Stomach smooth muscle (tissue), 2 donors: ENCODE results near the gene ZMAT5.

Experiments used
- H3K27ac ChIP-seq: one replicate; pipeline ENCODE4 v1.7.0; 2013; ENCODE audit warnings: mild to moderate bottlenecking, low read length, inconsistent platforms
- H3K27me3 ChIP-seq, 2 donors: one replicate each; pipeline ENCODE4 v1.7.0; 2013; ENCODE audit warnings: low read length in 2 of 2; ENCODE audit not compliant: insufficient read depth in 2 of 2, control insufficient read depth in 1 of 2
- H3K36me3 ChIP-seq, 2 donors: one replicate each; pipeline ENCODE4 v1.7.0; 2013; ENCODE audit warnings: low read length in 2 of 2; ENCODE audit not compliant: control insufficient read depth in 2 of 2, insufficient read depth in 2 of 2
- H3K4me1 ChIP-seq: one replicate; pipeline ENCODE4 v1.7.0; 2013; ENCODE audit warnings: low read length; ENCODE audit not compliant: control insufficient read depth, insufficient read depth
- H3K4me3 ChIP-seq, 2 donors: one replicate each; pipeline ENCODE4 v1.7.0; 2013; ENCODE audit warnings: low read length in 2 of 2
- H3K9ac ChIP-seq, 2 donors: one replicate each; pipeline ENCODE4 v1.7.0; 2013; ENCODE audit warnings: low read length in 2 of 2, mild to moderate bottlenecking in 1 of 2
- H3K9me3 ChIP-seq, 2 donors: one replicate each; pipeline ENCODE4 v1.7.0; 2013; ENCODE audit warnings: low read length in 2 of 2; ENCODE audit not compliant: control insufficient read depth in 2 of 2
- donor health status: healthy.
- donor health status: Pancreatic carcinoma.

The ZMAT5 gene

DNA sequence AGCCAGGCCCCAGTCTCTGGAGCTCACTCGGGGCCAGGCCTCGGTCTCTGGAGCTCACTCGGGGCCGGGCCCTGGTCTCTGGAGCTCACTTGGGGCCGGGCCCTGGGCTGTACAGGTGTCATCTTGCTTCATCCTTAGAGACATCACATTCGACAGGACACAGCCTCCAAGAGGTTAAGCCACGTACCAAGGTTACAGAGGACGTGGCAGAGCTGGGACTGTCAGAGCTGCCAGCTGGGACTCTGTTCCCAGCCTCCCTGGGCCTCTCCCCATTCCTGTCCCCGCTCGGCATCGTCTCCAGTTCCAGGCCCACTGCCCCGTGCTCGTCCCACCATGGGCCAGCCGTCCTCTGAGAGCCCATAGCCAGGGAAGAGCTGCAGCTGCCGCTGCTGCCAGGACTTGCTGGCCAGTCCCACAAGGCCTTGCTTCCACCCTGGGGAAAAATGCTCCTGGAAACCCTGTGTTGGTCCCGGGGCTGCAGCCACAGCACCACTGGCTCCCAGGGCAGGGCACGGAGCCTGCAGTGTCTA lies 27.4 kb downstream of the ZMAT5 start:
- Histone ChIP-seq H3K9ac (no peak overlapping the region), H3K27me3 (no peaks in the 10 kb centered on the region), H3K36me3 (peaks cover 18 to 23% of the 10 kb centered on the region in 2 donors), H3K4me1 (no peaks in the 10 kb centered on the region), H3K4me3 (no peak overlapping the region), H3K27ac (no peak overlapping the region), H3K9me3 (no peaks in the 10 kb centered on the region)

DNA sequence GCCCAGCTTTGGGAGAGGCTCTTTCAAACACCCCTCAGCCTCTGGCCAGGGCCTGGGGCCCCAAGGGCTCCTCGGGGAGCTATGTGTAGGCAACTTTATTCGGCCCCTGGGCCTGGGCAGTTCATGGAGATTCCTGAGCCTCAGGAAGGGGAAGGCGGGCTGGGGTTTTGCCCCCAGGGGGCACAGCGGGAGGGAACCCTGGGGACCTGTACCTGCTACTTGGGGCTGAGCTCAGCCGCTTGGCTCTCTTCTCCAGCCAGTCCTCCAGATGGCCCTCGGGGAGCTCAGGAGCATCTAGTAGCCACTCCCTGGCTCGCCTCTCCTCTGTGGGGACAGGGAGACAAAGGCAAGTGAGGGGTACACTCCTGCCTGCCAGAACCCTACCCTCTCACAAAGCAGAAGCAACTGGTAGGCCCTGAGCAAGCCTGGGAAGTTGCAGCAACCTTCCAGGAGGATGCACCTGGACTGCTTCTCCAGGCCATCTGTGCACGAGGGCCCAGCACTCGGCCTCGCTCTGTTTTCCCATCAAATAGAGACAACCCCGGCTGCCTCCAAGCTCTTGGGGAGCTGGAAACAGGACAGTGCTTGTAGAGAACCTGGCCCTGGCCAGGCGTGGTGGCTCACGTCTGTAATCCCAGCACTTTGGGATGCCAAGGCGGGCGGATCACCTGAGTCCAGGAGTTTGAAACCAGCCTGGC lies 28.5 kb downstream of the ZMAT5 start:
- Histone ChIP-seq H3K36me3 (peaks cover 18 to 23% of the 10 kb centered on the region in 2 donors), H3K4me1 (no peaks in the 10 kb centered on the region), H3K4me3 (no peak overlapping the region), H3K9ac (no peak overlapping the region), H3K27me3 (no peaks in the 10 kb centered on the region), H3K9me3 (no peaks in the 10 kb centered on the region), H3K27ac (no peak overlapping the region)

GRCh38 chr22:29737251-29738117 lies 29.3 kb downstream of the ZMAT5 start:
- no peak overlapping the region for H3K27ac ChIP-seq
- H3K36me3 ChIP-seq = peaks cover 18 to 23% of the 10 kb centered on the region in 2 donors
- H3K9me3 ChIP-seq = no peaks in the 10 kb centered on the region
- no peaks in the 10 kb centered on the region for H3K27me3 ChIP-seq
- no peak overlapping the region for H3K4me3 ChIP-seq
- no peaks in the 10 kb centered on the region for H3K4me1 ChIP-seq
- H3K9ac ChIP-seq = no peak overlapping the region

DNA sequence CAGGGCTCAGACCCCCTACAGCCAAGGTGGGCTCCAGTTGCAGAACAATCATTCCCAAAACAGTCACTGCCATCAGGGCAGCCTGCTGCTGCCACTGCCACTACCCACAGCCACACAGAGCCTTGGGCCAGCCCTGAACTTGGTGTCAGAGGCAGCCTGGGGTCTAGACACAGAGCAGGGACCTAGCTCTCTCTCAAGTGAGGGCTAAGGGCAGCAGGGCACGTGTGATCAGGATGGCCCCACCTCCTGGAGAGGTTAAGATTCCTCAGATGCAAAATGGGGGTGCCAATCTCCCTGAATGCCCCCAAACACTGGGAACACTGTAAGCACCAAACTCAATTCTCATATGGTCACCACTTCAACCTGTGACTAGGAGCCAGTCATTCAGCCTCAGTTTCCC lies 31.4 kb downstream of the ZMAT5 start:
- Histone ChIP-seq H3K4me1 (no peaks in the 10 kb centered on the region), H3K27ac (no peak overlapping the region), H3K9ac (no peak overlapping the region), H3K36me3 (peaks cover 9 to 13% of the 10 kb centered on the region in 2 donors), H3K27me3 (no peaks in the 10 kb centered on the region), H3K4me3 (no peak overlapping the region), H3K9me3 (no peaks in the 10 kb centered on the region)

DNA sequence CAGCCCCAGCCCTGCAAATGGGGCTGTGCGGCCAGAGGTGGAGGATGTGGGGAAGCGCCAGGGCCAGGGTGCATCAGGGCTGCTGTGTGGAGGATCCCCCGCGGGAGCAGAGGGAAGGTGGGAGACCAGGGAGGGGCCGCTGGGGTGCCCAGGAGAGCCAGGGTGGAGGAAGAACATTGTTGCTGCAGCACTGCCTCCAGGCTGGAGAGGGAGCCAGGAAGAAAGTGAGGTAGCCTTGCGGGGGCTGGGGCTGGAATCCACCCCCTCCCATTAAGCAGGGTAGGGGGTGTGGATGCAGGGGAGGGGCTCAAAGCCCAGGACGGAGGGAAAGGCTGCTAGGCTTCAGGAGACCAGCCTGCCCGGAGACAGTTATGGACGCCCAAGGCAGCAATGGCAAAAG lies 32.0 kb downstream of the ZMAT5 start:
- no peak overlapping the region for H3K27ac ChIP-seq
- H3K4me1 ChIP-seq = no peaks in the 10 kb centered on the region
- no peaks in the 10 kb centered on the region for H3K27me3 ChIP-seq
- peaks cover 5 to 13% of the 10 kb centered on the region in 2 donors for H3K36me3 ChIP-seq
- H3K9me3 ChIP-seq = no peaks in the 10 kb centered on the region
- H3K4me3 ChIP-seq = no peak overlapping the region
- H3K9ac ChIP-seq = no peak overlapping the region

- Histone ChIP-seq H3K9ac (no peak overlapping the region), H3K36me3 (peaks cover under 1 to 13% of the 10 kb centered on the region in 2 donors), H3K4me3 (no peak overlapping the region), H3K9me3 (no peaks in the 10 kb centered on the region), H3K27me3 (no peaks in the 10 kb centered on the region), H3K4me1 (no peaks in the 10 kb centered on the region), H3K27ac (no peak overlapping the region)
These were observed 32.4 kb downstream of the ZMAT5 start for GRCh38 chr22:29734406-29734805.

- Histone ChIP-seq H3K27ac (no peak overlapping the region), H3K9me3 (no peaks in the 10 kb centered on the region), H3K4me1 (no peaks in the 10 kb centered on the region), H3K36me3 (peaks cover 0 to 10% of the 10 kb centered on the region in 2 donors), H3K4me3 (no peak overlapping the region), H3K27me3 (no peaks in the 10 kb centered on the region), H3K9ac (no peak overlapping the region)
These were observed 33.2 kb downstream of the ZMAT5 start for GRCh38 chr22:29733362-29734201.

DNA sequence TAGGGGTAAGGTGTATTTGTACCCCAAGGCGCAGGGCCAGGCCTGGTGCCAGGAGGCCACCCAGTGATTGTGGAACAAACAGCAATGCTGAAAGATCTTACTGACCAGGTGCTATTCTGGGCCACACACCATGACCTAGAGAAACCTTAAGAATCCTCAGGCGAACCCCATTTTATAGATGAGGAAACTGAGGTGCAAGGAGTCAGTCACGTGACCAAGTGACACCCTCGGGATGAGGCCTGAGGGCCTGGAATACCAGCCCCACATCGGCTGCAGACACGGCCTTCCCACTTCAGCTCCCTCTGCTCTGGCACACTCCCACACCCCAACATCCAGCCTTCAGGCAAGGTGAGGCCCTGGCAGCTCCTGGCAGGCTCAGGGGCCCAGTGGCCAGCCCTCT lies 33.9 kb downstream of the ZMAT5 start:
- Histone ChIP-seq H3K36me3 (peaks cover 0 to 10% of the 10 kb centered on the region in 2 donors), H3K27ac (no peak overlapping the region), H3K4me3 (no peak overlapping the region), H3K27me3 (no peaks in the 10 kb centered on the region), H3K9me3 (no peaks in the 10 kb centered on the region), H3K9ac (no peak overlapping the region), H3K4me1 (no peaks in the 10 kb centered on the region)

DNA sequence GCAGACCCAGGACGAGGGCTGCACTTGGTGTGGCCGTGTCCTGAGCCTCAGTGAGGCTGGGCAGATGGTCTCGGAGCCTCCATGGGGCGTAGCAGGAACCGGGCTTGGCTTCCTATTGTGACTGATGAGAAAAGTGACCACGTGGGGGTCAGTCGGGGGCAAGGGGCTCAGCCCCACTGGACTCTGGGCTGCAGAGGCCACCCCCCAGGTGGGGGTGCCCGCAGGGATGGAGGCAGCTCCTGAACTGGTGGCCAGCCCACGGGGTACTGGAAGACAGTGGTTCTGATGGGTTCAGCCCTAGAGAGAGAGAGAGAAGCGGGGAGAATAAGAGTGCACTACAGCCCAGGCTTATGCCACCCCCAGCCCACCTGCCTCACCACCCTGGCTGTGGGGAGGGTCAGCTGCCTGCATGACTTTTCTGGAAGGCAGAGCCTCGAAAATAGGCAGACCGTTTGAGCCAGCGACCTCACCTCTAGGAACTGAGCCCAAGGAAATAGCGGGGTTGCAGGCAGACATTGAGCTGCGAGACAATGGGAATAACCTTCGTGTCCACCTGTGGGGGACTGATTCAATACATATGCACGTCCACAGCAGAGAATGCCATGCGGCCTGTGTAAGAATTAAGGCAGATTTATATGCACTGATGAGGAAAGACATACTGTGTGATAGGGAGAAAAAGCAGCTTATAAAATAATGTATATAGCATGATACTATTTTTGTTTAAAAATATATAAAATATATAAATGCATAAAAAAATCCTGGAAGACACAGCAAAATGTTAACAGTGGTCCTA lies 35.6 kb downstream of the ZMAT5 start:
- Histone ChIP-seq H3K4me1 (no peaks in the 10 kb centered on the region), H3K9ac (no peak overlapping the region), H3K36me3 (peaks cover 0 to 10% of the 10 kb centered on the region in 2 donors), H3K27ac (no peak overlapping the region), H3K4me3 (no peak overlapping the region), H3K27me3 (no peaks in the 10 kb centered on the region), H3K9me3 (no peaks in the 10 kb centered on the region)

DNA sequence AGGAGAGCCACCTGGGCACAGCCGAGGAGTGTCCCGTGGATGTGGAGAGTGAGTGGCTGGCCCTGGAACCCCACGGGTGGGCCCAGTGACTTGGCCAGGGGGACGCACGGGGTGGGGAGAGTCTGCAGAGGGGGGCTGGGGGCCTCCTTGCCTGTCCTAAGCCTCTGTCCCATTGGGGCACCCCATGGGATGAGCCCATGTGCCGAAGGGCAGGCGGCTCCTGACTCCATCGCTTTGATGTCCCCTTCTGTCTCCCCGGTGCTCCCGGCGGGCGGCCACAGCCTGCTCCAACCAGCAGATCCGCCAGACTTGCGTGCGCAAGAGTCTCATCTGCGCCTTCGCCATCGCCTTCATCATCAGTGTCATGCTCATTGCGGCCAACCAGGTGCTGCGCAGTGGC lies 37.6 kb downstream of the ZMAT5 start:
- Histone ChIP-seq H3K27me3 (no peaks in the 10 kb centered on the region), H3K9me3 (no peaks in the 10 kb centered on the region), H3K9ac (no peak overlapping the region), H3K4me3 (no peak overlapping the region), H3K4me1 (no peaks in the 10 kb centered on the region), H3K27ac (no peak overlapping the region), H3K36me3 (peaks cover 0 to 5% of the 10 kb centered on the region in 2 donors)
